K562 (cell line): ENCODE data around the gene UBA1.

Experiments used
- BHLHE40 ChIP-seq: IDR thresholded peaks from 2 replicates; pipeline ENCODE4 v1.6.1; 2011; ENCODE audit warnings: low read length, improper control_type of control experiment
- CREM ChIP-seq: IDR thresholded peaks from 2 replicates; pipeline ENCODE4 v1.6.1; 2014; ENCODE audit warnings: antibody characterized with exemption, low read depth
- HNRNPH1 ChIP-seq: fragments of 200-400 bp; formaldehyde crosslinking; optimal IDR thresholded peaks from 2 replicates; pipeline ENCODE3; 2017; ENCODE audit warnings: low read depth, mild to moderate bottlenecking, low read length, moderate library complexity
- MAZ ChIP-seq, 2 experiments: fragments of 450-650 bp in 1 of 2; sonication (generic) in 1 of 2; formaldehyde crosslinking; IDR thresholded peaks in 1 of 2; conservative IDR thresholded peaks in 1 of 2; 2 replicates each; pipeline versions ENCODE4 v1.4.0 to v1.5.0; 2020; ENCODE audit warnings: mild to moderate bottlenecking in 1 of 2, missing genetic modification reagents in 1 of 2
- SMC3 ChIP-seq: conservative IDR thresholded peaks from 2 replicates; pipeline ENCODE4 v1.6.1; 2011; ENCODE audit warnings: low read depth, low read length, improper control_type of control experiment; ENCODE audit not compliant: insufficient read depth
- TAF1 ChIP-seq: IDR thresholded peaks from 2 replicates; pipeline ENCODE4 v1.6.1; 2011; ENCODE audit warnings: mild to moderate bottlenecking, low read length, moderate library complexity; ENCODE audit not compliant: insufficient read depth, control insufficient read depth, severe bottlenecking; ENCODE audit errors: extremely low read depth
- TCF7 ChIP-seq: sonication (generic); IDR thresholded peaks from 2 replicates; pipeline ENCODE4 v1.6.1; 2016; ENCODE audit warnings: antibody characterized with exemption, borderline replicate concordance
- ZNF274 ChIP-seq: IDR thresholded peaks from 2 replicates; pipeline ENCODE4 v1.6.1; 2011; ENCODE audit warnings: low read depth, mild to moderate bottlenecking, low read length, moderate library complexity, borderline replicate concordance
- TF ChIP-seq, protein P1 (sequence below): sonication (generic); formaldehyde crosslinking; IDR thresholded peaks from 2 replicates; pipeline ENCODE4 v1.8.1; 2023; ENCODE audit warnings: missing genetic modification reagents, mild to moderate bottlenecking, borderline replicate concordance
- TF ChIP-seq, protein P2 (sequence below), 3 experiments: IDR thresholded peaks in 2 of 3; conservative IDR thresholded peaks in 1 of 3; 2 replicates each; pipeline ENCODE4 v1.5.1; 2011 to 2012; ENCODE audit warnings: low read length in 3 of 3, mild to moderate bottlenecking in 3 of 3, control low read depth in 2 of 3, improper control_type of control experiment in 1 of 3, inconsistent platforms in 1 of 3, low read depth in 1 of 3, mixed read lengths in 1 of 3, moderate library complexity in 1 of 3; ENCODE audit not compliant: insufficient read depth in 2 of 3
- TF ChIP-seq, protein P3 (sequence below): sonication (generic); formaldehyde crosslinking; IDR thresholded peaks from 2 replicates; pipeline ENCODE4 v1.8.0; 2022; ENCODE audit warnings: mild to moderate bottlenecking, missing genetic modification reagents
- TF ChIP-seq, protein P4 (sequence below), 2 experiments: fragments of 450-650 bp in 1 of 2; sonication (generic) in 1 of 2; formaldehyde crosslinking in 1 of 2; IDR thresholded peaks in 1 of 2; conservative IDR thresholded peaks in 1 of 2; 2 replicates each; pipeline versions ENCODE4 v1.6.1 to v1.8.1; 2016 to 2023; ENCODE audit warnings: mild to moderate bottlenecking in 2 of 2, moderate library complexity in 2 of 2, inconsistent platforms in 1 of 2, missing genetic modification reagents in 1 of 2
- TF ChIP-seq, protein P5 (sequence below): fragments of 450-650 bp; IDR thresholded peaks from 2 replicates; pipeline ENCODE4 v1.6.1; 2016; ENCODE audit warnings: mild to moderate bottlenecking

DNA sequence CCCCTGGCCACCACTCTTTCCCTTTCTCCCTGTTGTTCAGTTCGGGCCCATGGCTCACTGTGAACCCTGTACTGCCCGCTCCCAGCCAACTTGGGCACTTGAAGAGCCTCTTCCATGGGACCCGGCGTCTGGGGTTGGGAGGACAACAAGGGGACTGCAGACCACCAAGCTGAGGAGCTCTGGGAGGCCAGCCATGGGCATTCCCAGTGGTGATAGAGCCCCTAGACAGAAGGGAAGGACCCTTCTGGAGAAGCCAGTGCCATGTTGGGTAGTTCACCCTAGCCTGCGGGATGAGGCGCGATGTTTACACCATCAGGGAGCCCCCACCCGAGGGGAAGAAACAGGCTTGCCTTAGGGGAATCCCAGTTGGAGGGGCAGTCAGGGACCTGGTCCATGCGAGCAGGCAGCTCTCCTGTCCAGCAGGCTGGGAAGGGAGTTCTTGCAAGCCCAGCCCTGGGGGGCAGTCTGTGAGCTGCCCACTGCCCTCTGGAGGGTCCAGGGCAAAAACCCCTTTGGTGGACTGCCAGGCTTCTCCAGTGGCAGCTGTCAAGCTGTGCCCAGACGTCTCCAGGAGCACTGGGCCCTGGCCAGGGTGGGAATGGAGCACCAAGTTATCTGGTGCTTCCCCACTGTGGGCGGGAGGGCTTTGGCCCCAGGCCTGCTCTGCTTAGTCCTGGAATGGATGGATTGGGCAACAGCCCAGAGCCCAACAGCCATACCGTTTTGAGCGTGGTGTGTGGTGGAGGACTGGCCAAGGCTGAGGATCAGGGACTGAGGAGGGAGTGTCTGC is 23.7 kb upstream of the UBA1 start:
- TF ChIP-seq, protein P1, sequence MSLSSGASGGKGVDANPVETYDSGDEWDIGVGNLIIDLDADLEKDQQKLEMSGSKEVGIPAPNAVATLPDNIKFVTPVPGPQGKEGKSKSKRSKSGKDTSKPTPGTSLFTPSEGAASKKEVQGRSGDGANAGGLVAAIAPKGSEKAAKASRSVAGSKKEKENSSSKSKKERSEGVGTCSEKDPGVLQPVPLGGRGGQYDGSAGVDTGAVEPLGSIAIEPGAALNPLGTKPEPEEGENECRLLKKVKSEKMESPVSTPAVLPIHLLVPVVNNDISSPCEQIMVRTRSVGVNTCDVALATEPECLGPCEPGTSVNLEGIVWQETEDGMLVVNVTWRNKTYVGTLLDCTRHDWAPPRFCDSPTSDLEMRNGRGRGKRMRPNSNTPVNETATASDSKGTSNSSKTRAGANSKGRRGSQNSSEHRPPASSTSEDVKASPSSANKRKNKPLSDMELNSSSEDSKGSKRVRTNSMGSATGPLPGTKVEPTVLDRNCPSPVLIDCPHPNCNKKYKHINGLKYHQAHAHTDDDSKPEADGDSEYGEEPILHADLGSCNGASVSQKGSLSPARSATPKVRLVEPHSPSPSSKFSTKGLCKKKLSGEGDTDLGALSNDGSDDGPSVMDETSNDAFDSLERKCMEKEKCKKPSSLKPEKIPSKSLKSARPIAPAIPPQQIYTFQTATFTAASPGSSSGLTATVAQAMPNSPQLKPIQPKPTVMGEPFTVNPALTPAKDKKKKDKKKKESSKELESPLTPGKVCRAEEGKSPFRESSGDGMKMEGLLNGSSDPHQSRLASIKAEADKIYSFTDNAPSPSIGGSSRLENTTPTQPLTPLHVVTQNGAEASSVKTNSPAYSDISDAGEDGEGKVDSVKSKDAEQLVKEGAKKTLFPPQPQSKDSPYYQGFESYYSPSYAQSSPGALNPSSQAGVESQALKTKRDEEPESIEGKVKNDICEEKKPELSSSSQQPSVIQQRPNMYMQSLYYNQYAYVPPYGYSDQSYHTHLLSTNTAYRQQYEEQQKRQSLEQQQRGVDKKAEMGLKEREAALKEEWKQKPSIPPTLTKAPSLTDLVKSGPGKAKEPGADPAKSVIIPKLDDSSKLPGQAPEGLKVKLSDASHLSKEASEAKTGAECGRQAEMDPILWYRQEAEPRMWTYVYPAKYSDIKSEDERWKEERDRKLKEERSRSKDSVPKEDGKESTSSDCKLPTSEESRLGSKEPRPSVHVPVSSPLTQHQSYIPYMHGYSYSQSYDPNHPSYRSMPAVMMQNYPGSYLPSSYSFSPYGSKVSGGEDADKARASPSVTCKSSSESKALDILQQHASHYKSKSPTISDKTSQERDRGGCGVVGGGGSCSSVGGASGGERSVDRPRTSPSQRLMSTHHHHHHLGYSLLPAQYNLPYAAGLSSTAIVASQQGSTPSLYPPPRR (CRISPR knock-in tag) = no peak
- TF ChIP-seq, protein P2, sequence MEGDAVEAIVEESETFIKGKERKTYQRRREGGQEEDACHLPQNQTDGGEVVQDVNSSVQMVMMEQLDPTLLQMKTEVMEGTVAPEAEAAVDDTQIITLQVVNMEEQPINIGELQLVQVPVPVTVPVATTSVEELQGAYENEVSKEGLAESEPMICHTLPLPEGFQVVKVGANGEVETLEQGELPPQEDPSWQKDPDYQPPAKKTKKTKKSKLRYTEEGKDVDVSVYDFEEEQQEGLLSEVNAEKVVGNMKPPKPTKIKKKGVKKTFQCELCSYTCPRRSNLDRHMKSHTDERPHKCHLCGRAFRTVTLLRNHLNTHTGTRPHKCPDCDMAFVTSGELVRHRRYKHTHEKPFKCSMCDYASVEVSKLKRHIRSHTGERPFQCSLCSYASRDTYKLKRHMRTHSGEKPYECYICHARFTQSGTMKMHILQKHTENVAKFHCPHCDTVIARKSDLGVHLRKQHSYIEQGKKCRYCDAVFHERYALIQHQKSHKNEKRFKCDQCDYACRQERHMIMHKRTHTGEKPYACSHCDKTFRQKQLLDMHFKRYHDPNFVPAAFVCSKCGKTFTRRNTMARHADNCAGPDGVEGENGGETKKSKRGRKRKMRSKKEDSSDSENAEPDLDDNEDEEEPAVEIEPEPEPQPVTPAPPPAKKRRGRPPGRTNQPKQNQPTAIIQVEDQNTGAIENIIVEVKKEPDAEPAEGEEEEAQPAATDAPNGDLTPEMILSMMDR (IDR thresholded peaks at IDR 0.05 in 2 of 3, conservative IDR thresholded peaks at IDR 0.05 in 1 of 3; ENCODE audit: insufficient read depth in 2 of 3, low read depth in 1 of 3, low read length in 3 of 3) = no peak
- no peak for TF ChIP-seq SMC3
- TF ChIP-seq TCF7 = no peak
- TF ChIP-seq CREM = no peak
- TF ChIP-seq, protein P3, sequence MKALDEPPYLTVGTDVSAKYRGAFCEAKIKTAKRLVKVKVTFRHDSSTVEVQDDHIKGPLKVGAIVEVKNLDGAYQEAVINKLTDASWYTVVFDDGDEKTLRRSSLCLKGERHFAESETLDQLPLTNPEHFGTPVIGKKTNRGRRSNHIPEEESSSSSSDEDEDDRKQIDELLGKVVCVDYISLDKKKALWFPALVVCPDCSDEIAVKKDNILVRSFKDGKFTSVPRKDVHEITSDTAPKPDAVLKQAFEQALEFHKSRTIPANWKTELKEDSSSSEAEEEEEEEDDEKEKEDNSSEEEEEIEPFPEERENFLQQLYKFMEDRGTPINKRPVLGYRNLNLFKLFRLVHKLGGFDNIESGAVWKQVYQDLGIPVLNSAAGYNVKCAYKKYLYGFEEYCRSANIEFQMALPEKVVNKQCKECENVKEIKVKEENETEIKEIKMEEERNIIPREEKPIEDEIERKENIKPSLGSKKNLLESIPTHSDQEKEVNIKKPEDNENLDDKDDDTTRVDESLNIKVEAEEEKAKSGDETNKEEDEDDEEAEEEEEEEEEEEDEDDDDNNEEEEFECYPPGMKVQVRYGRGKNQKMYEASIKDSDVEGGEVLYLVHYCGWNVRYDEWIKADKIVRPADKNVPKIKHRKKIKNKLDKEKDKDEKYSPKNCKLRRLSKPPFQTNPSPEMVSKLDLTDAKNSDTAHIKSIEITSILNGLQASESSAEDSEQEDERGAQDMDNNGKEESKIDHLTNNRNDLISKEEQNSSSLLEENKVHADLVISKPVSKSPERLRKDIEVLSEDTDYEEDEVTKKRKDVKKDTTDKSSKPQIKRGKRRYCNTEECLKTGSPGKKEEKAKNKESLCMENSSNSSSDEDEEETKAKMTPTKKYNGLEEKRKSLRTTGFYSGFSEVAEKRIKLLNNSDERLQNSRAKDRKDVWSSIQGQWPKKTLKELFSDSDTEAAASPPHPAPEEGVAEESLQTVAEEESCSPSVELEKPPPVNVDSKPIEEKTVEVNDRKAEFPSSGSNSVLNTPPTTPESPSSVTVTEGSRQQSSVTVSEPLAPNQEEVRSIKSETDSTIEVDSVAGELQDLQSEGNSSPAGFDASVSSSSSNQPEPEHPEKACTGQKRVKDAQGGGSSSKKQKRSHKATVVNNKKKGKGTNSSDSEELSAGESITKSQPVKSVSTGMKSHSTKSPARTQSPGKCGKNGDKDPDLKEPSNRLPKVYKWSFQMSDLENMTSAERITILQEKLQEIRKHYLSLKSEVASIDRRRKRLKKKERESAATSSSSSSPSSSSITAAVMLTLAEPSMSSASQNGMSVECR (CRISPR knock-in tag) = no peak
- TF ChIP-seq, protein P4, sequence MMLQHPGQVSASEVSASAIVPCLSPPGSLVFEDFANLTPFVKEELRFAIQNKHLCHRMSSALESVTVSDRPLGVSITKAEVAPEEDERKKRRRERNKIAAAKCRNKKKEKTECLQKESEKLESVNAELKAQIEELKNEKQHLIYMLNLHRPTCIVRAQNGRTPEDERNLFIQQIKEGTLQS (IDR thresholded peaks at IDR 0.05) = no peak
- TF ChIP-seq, protein P4 (CRISPR knock-in tag; conservative IDR thresholded peaks at IDR 0.05) = no peak
- TF ChIP-seq MAZ (CRISPR knock-in tag; conservative IDR thresholded peaks at IDR 0.05 in 1 of 2, IDR thresholded peaks at IDR 0.05 in 1 of 2) = no peak
- TF ChIP-seq TAF1 = no peak
- no peak for TF ChIP-seq HNRNPH1
- TF ChIP-seq, protein P5, sequence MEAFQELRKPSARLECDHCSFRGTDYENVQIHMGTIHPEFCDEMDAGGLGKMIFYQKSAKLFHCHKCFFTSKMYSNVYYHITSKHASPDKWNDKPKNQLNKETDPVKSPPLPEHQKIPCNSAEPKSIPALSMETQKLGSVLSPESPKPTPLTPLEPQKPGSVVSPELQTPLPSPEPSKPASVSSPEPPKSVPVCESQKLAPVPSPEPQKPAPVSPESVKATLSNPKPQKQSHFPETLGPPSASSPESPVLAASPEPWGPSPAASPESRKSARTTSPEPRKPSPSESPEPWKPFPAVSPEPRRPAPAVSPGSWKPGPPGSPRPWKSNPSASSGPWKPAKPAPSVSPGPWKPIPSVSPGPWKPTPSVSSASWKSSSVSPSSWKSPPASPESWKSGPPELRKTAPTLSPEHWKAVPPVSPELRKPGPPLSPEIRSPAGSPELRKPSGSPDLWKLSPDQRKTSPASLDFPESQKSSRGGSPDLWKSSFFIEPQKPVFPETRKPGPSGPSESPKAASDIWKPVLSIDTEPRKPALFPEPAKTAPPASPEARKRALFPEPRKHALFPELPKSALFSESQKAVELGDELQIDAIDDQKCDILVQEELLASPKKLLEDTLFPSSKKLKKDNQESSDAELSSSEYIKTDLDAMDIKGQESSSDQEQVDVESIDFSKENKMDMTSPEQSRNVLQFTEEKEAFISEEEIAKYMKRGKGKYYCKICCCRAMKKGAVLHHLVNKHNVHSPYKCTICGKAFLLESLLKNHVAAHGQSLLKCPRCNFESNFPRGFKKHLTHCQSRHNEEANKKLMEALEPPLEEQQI = no peak
- no peak for TF ChIP-seq ZNF274
- no peak for TF ChIP-seq BHLHE40
